ENCODE results near the gene C1QTNF3. TPM values are rescaled to one million over a fixed set of nuclear protein-coding genes. Genes with fewer than 3 reads are reported as not detected.

Gene C1QTNF3
- total RNA-seq, 1 experiment from 2014 or later: 2.1 TPM

DNA sequence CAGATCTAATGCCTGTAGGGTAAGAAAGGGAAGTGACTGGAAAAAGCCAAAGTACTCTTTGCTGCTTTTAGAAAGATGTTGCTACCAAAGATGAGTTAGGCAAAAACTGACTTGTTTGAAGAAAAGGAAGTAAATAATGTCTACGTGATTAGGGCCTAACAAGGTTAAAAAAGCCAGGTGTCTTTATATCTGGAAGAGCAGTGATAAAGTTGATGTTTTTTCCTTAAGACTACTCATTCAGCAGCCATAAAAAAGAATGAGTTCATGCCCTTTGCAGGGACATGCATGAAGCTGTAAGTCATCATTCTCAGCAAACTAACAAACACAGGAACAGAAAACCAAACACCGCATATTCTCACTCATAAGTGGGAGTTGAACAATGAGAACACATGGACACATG is 21.7 kb downstream of the C1QTNF3 start (continued):
- TF ChIP-seq, protein P1, sequence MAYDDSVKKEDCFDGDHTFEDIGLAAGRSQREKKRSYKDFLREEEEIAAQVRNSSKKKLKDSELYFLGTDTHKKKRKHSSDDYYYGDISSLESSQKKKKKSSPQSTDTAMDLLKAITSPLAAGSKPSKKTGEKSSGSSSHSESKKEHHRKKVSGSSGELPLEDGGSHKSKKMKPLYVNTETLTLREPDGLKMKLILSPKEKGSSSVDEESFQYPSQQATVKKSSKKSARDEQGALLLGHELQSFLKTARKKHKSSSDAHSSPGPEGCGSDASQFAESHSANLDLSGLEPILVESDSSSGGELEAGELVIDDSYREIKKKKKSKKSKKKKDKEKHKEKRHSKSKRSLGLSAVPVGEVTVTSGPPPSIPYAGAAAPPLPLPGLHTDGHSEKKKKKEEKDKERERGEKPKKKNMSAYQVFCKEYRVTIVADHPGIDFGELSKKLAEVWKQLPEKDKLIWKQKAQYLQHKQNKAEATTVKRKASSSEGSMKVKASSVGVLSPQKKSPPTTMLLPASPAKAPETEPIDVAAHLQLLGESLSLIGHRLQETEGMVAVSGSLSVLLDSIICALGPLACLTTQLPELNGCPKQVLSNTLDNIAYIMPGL (CRISPR knock-in tag; IDR thresholded peaks at IDR 0.05): no peak

DNA sequence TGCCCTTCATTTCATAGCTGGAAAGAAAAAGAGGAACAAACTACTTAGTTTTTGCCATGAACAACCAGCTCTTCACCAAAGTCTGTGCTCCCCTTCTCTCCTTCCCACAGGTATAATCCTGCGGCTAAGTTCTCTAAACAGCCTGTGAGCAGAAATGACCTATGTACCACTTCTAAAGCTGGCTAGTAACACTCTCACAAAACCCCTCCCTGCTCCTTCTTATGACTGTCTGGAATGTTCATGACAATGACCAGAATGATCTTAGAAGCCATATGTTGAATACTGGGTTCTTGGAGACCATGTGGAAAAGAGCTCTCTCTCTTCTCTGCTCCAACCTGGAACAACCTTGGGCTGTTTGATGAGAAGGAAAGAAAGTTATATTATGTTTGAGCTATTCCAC is 22.3 kb downstream of the C1QTNF3 start:
- DNase-seq (ENCODE audit: low spot score) (no peak), ATAC-seq (no peak)
- H3K4me3 Mint-ChIP-seq: no peak overlapping the region
- H3K36me3 Mint-ChIP-seq: no peaks in the 10 kb centered on the region
- H3K4me1 Mint-ChIP-seq: peaks cover 20% of the 10 kb centered on the region
- CTCF ChIA-PET: no interaction called here
- TF ChIP-seq MXD4 (CRISPR knock-in tag; IDR thresholded peaks at IDR 0.05; ENCODE audit: borderline replicate concordance) (no peak), HMGA2 (CRISPR knock-in tag; IDR thresholded peaks at IDR 0.05) (no peak), JAZF1 (CRISPR knock-in tag; IDR thresholded peaks at IDR 0.05) (no peak), PRRX2 (CRISPR knock-in tag; IDR thresholded peaks at IDR 0.05) (no peak)
- TF ChIP-seq, protein P2, sequence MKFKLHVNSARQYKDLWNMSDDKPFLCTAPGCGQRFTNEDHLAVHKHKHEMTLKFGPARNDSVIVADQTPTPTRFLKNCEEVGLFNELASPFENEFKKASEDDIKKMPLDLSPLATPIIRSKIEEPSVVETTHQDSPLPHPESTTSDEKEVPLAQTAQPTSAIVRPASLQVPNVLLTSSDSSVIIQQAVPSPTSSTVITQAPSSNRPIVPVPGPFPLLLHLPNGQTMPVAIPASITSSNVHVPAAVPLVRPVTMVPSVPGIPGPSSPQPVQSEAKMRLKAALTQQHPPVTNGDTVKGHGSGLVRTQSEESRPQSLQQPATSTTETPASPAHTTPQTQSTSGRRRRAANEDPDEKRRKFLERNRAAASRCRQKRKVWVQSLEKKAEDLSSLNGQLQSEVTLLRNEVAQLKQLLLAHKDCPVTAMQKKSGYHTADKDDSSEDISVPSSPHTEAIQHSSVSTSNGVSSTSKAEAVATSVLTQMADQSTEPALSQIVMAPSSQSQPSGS (CRISPR knock-in tag; IDR thresholded peaks at IDR 0.05; ENCODE audit: borderline replicate concordance, low read depth): no peak
- TF ChIP-seq, protein P3, sequence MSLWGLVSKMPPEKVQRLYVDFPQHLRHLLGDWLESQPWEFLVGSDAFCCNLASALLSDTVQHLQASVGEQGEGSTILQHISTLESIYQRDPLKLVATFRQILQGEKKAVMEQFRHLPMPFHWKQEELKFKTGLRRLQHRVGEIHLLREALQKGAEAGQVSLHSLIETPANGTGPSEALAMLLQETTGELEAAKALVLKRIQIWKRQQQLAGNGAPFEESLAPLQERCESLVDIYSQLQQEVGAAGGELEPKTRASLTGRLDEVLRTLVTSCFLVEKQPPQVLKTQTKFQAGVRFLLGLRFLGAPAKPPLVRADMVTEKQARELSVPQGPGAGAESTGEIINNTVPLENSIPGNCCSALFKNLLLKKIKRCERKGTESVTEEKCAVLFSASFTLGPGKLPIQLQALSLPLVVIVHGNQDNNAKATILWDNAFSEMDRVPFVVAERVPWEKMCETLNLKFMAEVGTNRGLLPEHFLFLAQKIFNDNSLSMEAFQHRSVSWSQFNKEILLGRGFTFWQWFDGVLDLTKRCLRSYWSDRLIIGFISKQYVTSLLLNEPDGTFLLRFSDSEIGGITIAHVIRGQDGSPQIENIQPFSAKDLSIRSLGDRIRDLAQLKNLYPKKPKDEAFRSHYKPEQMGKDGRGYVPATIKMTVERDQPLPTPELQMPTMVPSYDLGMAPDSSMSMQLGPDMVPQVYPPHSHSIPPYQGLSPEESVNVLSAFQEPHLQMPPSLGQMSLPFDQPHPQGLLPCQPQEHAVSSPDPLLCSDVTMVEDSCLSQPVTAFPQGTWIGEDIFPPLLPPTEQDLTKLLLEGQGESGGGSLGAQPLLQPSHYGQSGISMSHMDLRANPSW (CRISPR knock-in tag; conservative IDR thresholded peaks at IDR 0.05; ENCODE audit: low read depth): no peak
- TF ChIP-seq, protein P4, sequence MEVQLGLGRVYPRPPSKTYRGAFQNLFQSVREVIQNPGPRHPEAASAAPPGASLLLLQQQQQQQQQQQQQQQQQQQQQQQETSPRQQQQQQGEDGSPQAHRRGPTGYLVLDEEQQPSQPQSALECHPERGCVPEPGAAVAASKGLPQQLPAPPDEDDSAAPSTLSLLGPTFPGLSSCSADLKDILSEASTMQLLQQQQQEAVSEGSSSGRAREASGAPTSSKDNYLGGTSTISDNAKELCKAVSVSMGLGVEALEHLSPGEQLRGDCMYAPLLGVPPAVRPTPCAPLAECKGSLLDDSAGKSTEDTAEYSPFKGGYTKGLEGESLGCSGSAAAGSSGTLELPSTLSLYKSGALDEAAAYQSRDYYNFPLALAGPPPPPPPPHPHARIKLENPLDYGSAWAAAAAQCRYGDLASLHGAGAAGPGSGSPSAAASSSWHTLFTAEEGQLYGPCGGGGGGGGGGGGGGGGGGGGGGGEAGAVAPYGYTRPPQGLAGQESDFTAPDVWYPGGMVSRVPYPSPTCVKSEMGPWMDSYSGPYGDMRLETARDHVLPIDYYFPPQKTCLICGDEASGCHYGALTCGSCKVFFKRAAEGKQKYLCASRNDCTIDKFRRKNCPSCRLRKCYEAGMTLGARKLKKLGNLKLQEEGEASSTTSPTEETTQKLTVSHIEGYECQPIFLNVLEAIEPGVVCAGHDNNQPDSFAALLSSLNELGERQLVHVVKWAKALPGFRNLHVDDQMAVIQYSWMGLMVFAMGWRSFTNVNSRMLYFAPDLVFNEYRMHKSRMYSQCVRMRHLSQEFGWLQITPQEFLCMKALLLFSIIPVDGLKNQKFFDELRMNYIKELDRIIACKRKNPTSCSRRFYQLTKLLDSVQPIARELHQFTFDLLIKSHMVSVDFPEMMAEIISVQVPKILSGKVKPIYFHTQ (CRISPR knock-in tag; IDR thresholded peaks at IDR 0.05): no peak
- H3K9me3 Mint-ChIP-seq: no peaks in the 10 kb centered on the region
- no peak overlapping the region for H3K27ac Mint-ChIP-seq
- H3K27me3 Mint-ChIP-seq (ENCODE audit: low read depth): no peaks in the 10 kb centered on the region
- POLR2A ChIA-PET: no interaction called here

DNA sequence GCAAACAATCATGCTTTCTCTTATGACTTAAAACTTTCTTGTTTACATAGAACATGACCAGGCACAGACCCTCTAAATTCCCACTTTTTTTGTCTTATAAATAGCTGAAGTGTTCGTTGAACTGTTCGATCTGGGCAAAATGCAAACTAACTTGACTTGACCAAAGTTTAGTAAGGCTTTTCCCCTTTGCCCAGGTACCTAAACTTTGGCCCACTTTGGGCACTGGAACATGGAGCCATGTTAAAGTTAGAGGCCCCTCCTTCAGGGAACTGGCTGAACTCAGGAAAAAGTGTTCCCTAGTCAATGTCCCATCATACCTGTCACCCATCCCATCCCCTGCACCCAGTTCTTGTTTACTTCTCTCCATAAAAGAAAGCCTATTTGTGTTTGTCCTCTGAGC is 25.8 kb downstream of the C1QTNF3 start:
- Mint-ChIP-seq H3K4me1 (peaks cover 7% of the 10 kb centered on the region), H3K36me3 (no peaks in the 10 kb centered on the region), H3K27ac (no peak overlapping the region), H3K27me3 (ENCODE audit: low read depth) (no peaks in the 10 kb centered on the region), H3K4me3 (no peak overlapping the region), H3K9me3 (peaks cover 9% of the 10 kb centered on the region)
- no peak for ATAC-seq
- DNase-seq (ENCODE audit: low spot score): no peak
- CTCF ChIA-PET: no interaction called here
- POLR2A ChIA-PET: no interaction called here
- TF ChIP-seq ZBTB21 (CRISPR knock-in tag; IDR thresholded peaks at IDR 0.05; ENCODE audit: borderline replicate concordance) (no peak), TEAD4 (CRISPR knock-in tag; IDR thresholded peaks at IDR 0.05) (no peak), ZNF219 (CRISPR knock-in tag; IDR thresholded peaks at IDR 0.05; ENCODE audit: borderline replicate concordance) (no peak), ZNF138 (CRISPR knock-in tag; conservative IDR thresholded peaks at IDR 0.05) (no peak), FOXK1 (CRISPR knock-in tag; IDR thresholded peaks at IDR 0.05) (no peak), SP1 (CRISPR knock-in tag; conservative IDR thresholded peaks at IDR 0.05) (no peak), GTF2I (CRISPR knock-in tag; conservative IDR thresholded peaks at IDR 0.05) (no peak)
- TF ChIP-seq, protein P5, sequence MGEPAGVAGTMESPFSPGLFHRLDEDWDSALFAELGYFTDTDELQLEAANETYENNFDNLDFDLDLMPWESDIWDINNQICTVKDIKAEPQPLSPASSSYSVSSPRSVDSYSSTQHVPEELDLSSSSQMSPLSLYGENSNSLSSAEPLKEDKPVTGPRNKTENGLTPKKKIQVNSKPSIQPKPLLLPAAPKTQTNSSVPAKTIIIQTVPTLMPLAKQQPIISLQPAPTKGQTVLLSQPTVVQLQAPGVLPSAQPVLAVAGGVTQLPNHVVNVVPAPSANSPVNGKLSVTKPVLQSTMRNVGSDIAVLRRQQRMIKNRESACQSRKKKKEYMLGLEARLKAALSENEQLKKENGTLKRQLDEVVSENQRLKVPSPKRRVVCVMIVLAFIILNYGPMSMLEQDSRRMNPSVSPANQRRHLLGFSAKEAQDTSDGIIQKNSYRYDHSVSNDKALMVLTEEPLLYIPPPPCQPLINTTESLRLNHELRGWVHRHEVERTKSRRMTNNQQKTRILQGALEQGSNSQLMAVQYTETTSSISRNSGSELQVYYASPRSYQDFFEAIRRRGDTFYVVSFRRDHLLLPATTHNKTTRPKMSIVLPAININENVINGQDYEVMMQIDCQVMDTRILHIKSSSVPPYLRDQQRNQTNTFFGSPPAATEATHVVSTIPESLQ (CRISPR knock-in tag; IDR thresholded peaks at IDR 0.05): no peak
- TF ChIP-seq, protein P6, sequence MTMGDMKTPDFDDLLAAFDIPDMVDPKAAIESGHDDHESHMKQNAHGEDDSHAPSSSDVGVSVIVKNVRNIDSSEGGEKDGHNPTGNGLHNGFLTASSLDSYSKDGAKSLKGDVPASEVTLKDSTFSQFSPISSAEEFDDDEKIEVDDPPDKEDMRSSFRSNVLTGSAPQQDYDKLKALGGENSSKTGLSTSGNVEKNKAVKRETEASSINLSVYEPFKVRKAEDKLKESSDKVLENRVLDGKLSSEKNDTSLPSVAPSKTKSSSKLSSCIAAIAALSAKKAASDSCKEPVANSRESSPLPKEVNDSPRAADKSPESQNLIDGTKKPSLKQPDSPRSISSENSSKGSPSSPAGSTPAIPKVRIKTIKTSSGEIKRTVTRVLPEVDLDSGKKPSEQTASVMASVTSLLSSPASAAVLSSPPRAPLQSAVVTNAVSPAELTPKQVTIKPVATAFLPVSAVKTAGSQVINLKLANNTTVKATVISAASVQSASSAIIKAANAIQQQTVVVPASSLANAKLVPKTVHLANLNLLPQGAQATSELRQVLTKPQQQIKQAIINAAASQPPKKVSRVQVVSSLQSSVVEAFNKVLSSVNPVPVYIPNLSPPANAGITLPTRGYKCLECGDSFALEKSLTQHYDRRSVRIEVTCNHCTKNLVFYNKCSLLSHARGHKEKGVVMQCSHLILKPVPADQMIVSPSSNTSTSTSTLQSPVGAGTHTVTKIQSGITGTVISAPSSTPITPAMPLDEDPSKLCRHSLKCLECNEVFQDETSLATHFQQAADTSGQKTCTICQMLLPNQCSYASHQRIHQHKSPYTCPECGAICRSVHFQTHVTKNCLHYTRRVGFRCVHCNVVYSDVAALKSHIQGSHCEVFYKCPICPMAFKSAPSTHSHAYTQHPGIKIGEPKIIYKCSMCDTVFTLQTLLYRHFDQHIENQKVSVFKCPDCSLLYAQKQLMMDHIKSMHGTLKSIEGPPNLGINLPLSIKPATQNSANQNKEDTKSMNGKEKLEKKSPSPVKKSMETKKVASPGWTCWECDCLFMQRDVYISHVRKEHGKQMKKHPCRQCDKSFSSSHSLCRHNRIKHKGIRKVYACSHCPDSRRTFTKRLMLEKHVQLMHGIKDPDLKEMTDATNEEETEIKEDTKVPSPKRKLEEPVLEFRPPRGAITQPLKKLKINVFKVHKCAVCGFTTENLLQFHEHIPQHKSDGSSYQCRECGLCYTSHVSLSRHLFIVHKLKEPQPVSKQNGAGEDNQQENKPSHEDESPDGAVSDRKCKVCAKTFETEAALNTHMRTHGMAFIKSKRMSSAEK (CRISPR knock-in tag; IDR thresholded peaks at IDR 0.05; ENCODE audit: borderline replicate concordance): no peak
- TF ChIP-seq, protein P7, sequence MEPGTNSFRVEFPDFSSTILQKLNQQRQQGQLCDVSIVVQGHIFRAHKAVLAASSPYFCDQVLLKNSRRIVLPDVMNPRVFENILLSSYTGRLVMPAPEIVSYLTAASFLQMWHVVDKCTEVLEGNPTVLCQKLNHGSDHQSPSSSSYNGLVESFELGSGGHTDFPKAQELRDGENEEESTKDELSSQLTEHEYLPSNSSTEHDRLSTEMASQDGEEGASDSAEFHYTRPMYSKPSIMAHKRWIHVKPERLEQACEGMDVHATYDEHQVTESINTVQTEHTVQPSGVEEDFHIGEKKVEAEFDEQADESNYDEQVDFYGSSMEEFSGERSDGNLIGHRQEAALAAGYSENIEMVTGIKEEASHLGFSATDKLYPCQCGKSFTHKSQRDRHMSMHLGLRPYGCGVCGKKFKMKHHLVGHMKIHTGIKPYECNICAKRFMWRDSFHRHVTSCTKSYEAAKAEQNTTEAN (CRISPR knock-in tag; IDR thresholded peaks at IDR 0.05): no peak

Measured in WTC11 (cell line).